CD8-positive, alpha-beta memory T cell (primary cell): ENCODE results near the gene ZNF575. TPM values are rescaled to one million over a fixed set of nuclear protein-coding genes. Genes with fewer than 3 reads are reported as not detected.
A peak's percentile ranks its signal among the peaks of the same experiment; 100 is the strongest.

Experiments used
- CTCF ChIA-PET: fragments of 350-600 bp; sonication (Branson Sonifier 250); formaldehyde crosslinking; loops from one replicate; lab custom pipeline; 2021; ENCODE audit warnings: antibody characterized with exemption; lab: Charles Lee
- POLR2A ChIA-PET: fragments of 350-600 bp; sonication (Branson Sonifier 250); formaldehyde crosslinking; loops from one replicate; lab custom pipeline; 2021; ENCODE audit warnings: antibody characterized with exemption; lab: Charles Lee
- DNase-seq, 5 donors: peaks; one replicate each; pipeline versions ENCODE4 v3.0.0 to v3.0.0-alpha.2; 2020 to 2022; ENCODE audit warnings: mixed read lengths in 1 of 5
- H3K27ac ChIP-seq: one replicate; pipeline ENCODE4 v1.7.0; 2013; ENCODE audit warnings: low read depth, mild to moderate bottlenecking, low read length, moderate library complexity
- H3K27me3 ChIP-seq: 2 replicates; pipeline ENCODE4 v1.7.0; 2013; ENCODE audit warnings: low read length, mild to moderate bottlenecking; ENCODE audit not compliant: insufficient read depth, poor library complexity, severe bottlenecking
- H3K36me3 ChIP-seq: 2 replicates; pipeline ENCODE4 v1.7.0; 2013; ENCODE audit warnings: mild to moderate bottlenecking, low read length, moderate library complexity; ENCODE audit not compliant: insufficient read depth
- H3K4me1 ChIP-seq: 2 replicates; pipeline ENCODE4 v1.7.0; 2013; ENCODE audit warnings: mild to moderate bottlenecking, low read length, moderate library complexity; ENCODE audit not compliant: insufficient read depth
- H3K4me3 ChIP-seq: 2 replicates; pipeline ENCODE4 v1.7.0; 2013; ENCODE audit warnings: mild to moderate bottlenecking, low read length
- H3K9me3 ChIP-seq: 2 replicates; pipeline ENCODE4 v1.7.0; 2013; ENCODE audit warnings: mild to moderate bottlenecking, low read length
- H3K27ac Mint-ChIP-seq, 8 donors: one replicate each; pipeline ENCODE4 v1.8.0; 2020 to 2021; ENCODE audit warnings: mixed read lengths in 8 of 8, mild to moderate bottlenecking in 6 of 8, inconsistent platforms in 3 of 8, moderate library complexity in 3 of 8
- H3K27me3 Mint-ChIP-seq, 2 donors: one replicate each; pipeline ENCODE4 v1.8.0; 2020 to 2021; ENCODE audit warnings: mixed read lengths in 2 of 2, mild to moderate bottlenecking in 1 of 2, moderate library complexity in 1 of 2
- H3K36me3 Mint-ChIP-seq, 3 donors: one replicate each; pipeline ENCODE4 v1.8.0; 2020 to 2021; ENCODE audit warnings: mixed read lengths in 3 of 3, inconsistent platforms in 1 of 3, mild to moderate bottlenecking in 1 of 3
- H3K4me1 Mint-ChIP-seq, 3 donors: one replicate each; pipeline ENCODE4 v1.8.0; 2020 to 2021; ENCODE audit warnings: mixed read lengths in 3 of 3, inconsistent platforms in 1 of 3, mild to moderate bottlenecking in 1 of 3
- H3K4me3 Mint-ChIP-seq, 7 donors: one replicate each; pipeline ENCODE4 v1.8.0; 2020 to 2021; ENCODE audit warnings: mixed read lengths in 7 of 7, mild to moderate bottlenecking in 6 of 7, moderate library complexity in 4 of 7, inconsistent platforms in 2 of 7
- H3K9me3 Mint-ChIP-seq, 5 donors: one replicate each; pipeline ENCODE4 v1.8.0; 2020 to 2022; ENCODE audit warnings: mixed read lengths in 5 of 5, mild to moderate bottlenecking in 3 of 5, moderate library complexity in 2 of 5, inconsistent platforms in 1 of 5
- polyA plus RNA-seq: library from polyadenylated mRNA; unstranded; fragments of 300-500 nt; fragmentation: Illumina TruSeq; gene quantifications from one replicate; pipeline ENCODE4 v1.2.3, GENCODE V29; 2021
- total RNA-seq, 2 experiments: library from RNA; stranded (reverse); gene quantifications; one replicate each; pipeline ENCODE4 v1.2.3, GENCODE V29; 2021

ZNF575 gene, protein sequence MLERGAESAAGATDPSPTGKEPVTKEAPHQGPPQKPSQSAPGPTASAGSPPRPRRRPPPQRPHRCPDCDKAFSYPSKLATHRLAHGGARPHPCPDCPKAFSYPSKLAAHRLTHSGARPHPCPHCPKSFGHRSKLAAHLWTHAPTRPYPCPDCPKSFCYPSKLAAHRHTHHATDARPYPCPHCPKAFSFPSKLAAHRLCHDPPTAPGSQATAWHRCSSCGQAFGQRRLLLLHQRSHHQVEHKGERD
- 1 to 10 TPM; 2.1 to 2.3 TPM for total RNA-seq
- polyA plus RNA-seq = 2.6 TPM

DNA sequence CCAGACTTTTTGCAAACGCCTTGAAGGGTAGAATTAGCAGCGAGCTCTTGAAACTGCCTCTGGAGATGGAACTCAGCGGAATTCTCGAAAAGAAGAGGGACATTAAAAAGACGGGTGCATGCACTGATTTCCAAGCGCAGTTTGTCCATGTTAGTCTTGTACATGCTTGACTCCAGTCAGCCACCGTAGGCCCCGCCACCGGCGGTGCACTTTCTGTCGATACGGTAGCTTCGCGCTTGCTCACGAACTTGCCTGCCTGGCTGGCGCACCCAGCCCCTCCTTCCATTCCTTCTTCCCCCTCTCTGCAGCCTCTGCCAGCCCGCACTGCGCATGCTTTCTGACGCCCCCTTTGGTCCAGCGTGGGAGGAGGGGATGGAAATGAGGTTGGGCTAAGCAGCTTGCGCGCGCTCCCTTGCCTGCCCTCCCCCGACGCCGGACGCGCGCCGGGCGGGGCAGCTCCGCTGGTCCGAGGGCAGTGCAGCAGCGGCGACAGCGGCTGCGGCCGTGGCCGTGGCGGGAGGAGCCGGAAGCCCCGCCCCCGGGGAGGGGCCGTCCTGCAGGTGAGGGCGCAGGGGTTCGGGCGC, at the start of gene ZNF575:
TSS of gene ZNF575 (plus strand) at position 227 of the 584 bp plus-strand sequence. CDS start 1,235 bp downstream, outside the sequence.
- peak within 1 kb of the TSS; percentile 89 to 99 (median 96) for H3K27ac Mint-ChIP-seq
- Histone ChIP-seq H3K9me3 (no peaks in the 10 kb centered on the region), H3K27ac (peak within 1 kb of the TSS; percentile 79), H3K36me3 (no peaks in the 10 kb centered on the region), H3K4me1 (peaks cover 8% of the 10 kb centered on the region), H3K27me3 (no peaks in the 10 kb centered on the region), H3K4me3 (peak within 1 kb of the TSS; percentile 98)
- ChIA-PET CTCF (interaction anchor here (0.8 to 6.1 kb wide), 9 partner anchors 14 to 135 kb away, joined by 3 to 50 read pairs (median 4); partner anchors contain the start of genes IRGQ and ZNF576), POLR2A (interaction anchor here (0.6 to 1.9 kb wide), 9 partner anchors 9 to 135 kb away, joined by 3 to 8 read pairs (median 4); partner anchors contain the start of genes IRGQ, PHLDB3 and ZNF576)
- no peaks in the 10 kb centered on the region for H3K27me3 Mint-ChIP-seq
- H3K36me3 Mint-ChIP-seq = peaks cover 0 to 16% (median 0%) of the 10 kb centered on the region in 3 donors
- peaks cover 18 to 22% (median 21%) of the 10 kb centered on the region in 3 donors for H3K4me1 Mint-ChIP-seq
- peak within 1 kb of the TSS; percentile 87 to 99 (median 92) for H3K4me3 Mint-ChIP-seq
- DNase-seq = peak; percentile 70 to 89 (median 81)
- peaks cover 0 to 2% (median 0%) of the 10 kb centered on the region in 5 donors for H3K9me3 Mint-ChIP-seq

DNA sequence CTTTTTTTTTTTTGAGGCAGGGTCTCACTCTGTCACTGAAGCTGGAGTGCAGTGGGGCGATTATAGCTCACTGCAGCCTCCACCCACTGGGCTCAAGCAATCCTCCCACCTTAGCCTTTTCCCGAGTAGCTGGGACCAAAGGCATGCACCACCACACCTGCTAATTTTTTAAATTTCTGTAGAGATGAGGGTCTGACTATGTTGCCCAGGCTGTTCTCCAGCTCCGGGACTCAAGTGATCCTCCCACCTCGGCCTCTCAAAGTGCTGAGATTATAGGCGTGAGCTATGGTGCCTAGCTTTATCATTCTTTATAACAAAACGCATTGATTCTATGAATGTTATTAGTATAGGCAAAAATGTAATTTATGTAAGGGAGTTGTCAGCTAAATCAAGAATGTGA, 49.7 kb upstream of the ZNF575 start:
- no peak overlapping the region for H3K4me3 ChIP-seq
- ChIA-PET CTCF (interaction anchor here (1.1 to 1.6 kb wide), 3 partner anchors 25 to 36 kb away, joined by 3 to 5 read pairs (median 3); no protein-coding TSS in a partner anchor), POLR2A (no interaction called here)
- DNase-seq = no peak
- Mint-ChIP-seq H3K4me3 (no peak overlapping the region), H3K27me3 (no peaks in the 10 kb centered on the region), H3K27ac (no peak overlapping the region), H3K9me3 (no peaks in the 10 kb centered on the region), H3K4me1 (no peaks in the 10 kb centered on the region), H3K36me3 (peaks cover 0 to 19% (median 3%) of the 10 kb centered on the region in 3 donors)
- H3K27ac ChIP-seq = no peak overlapping the region
- no peaks in the 10 kb centered on the region for H3K27me3 ChIP-seq
- H3K36me3 ChIP-seq = peaks cover 6% of the 10 kb centered on the region
- H3K4me1 ChIP-seq = no peaks in the 10 kb centered on the region
- H3K9me3 ChIP-seq = no peaks in the 10 kb centered on the region

DNA sequence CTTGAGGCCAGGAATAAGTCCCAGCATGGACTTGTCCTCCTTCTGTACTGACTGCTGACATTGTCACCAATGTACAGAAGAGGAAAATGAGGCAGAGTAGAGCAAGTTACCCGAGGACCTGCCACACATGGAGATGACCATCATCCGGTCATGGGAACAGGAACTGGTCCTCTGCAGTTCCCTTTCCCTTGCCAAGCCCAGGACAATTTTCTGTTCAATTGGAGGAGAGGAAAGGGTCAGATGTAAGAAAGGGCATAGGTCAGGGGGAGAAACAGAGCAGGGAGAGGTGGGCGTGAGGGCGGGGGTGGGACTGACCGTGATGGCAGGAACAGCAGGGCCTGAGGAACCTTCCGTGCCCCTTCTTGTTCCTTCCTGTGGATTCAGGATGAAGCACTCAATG, 47.0 kb upstream of the ZNF575 start:
- peaks cover 0 to 10% (median 0%) of the 10 kb centered on the region in 3 donors for H3K36me3 Mint-ChIP-seq
- CTCF ChIA-PET = no interaction called here
- H3K4me3 Mint-ChIP-seq = no peak overlapping the region
- no peaks in the 10 kb centered on the region for H3K4me1 Mint-ChIP-seq
- DNase-seq = no peak
- Histone ChIP-seq H3K27ac (no peak overlapping the region), H3K4me3 (no peak overlapping the region), H3K4me1 (no peaks in the 10 kb centered on the region), H3K9me3 (no peaks in the 10 kb centered on the region), H3K27me3 (no peaks in the 10 kb centered on the region), H3K36me3 (no peaks in the 10 kb centered on the region)
- H3K9me3 Mint-ChIP-seq = no peaks in the 10 kb centered on the region
- no peak overlapping the region for H3K27ac Mint-ChIP-seq
- no peaks in the 10 kb centered on the region for H3K27me3 Mint-ChIP-seq
- POLR2A ChIA-PET = no interaction called here

DNA sequence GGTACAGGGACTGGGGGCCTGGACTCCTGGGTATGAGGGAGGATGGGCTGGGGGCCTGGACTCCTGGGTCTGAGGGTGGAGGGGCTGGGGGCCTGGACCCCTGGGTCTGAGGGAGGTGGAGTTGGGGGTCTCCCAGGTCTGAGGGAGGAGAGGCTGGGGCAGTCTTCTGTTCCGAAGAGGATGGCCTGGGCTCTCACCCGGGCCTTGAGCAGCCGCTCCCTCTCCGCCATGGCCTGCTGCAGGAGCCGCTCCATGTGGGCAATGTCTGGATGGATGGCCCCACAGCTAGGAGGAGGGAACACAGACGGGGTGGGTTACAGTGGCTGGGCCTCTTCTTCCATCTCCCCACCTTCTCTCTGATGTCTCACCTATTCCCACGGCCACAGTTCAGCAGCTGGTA, 46.6 kb upstream of the ZNF575 start:
- Mint-ChIP-seq H3K4me1 (no peaks in the 10 kb centered on the region), H3K9me3 (no peaks in the 10 kb centered on the region), H3K27ac (no peak overlapping the region), H3K4me3 (no peak overlapping the region), H3K36me3 (peaks cover 0 to 9% (median 0%) of the 10 kb centered on the region in 3 donors), H3K27me3 (no peaks in the 10 kb centered on the region)
- Histone ChIP-seq H3K36me3 (no peaks in the 10 kb centered on the region), H3K4me1 (no peaks in the 10 kb centered on the region), H3K27ac (no peak overlapping the region), H3K27me3 (no peaks in the 10 kb centered on the region), H3K4me3 (no peak overlapping the region), H3K9me3 (no peaks in the 10 kb centered on the region)
- DNase-seq = no peak
- CTCF ChIA-PET = no interaction called here
- POLR2A ChIA-PET = no interaction called here

DNA sequence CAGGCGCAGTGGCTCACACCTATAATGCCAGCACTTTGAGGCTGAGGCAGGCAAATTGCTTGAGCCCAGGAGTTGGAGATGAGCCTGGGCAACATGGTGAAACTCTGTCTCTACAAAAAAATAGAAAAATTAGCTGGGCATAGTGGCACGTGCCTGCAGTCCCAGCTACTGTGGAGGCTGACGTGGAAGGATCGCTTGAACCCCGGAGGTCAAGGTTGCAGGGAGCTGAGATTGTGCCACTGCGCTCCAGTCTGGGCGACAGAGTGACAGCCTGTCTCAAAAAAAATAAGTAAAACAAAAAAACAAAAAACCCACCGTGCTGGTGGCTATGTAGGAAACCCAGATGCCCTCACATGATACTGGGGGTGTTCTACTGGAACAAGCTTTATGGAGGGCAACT, 44.8 kb upstream of the ZNF575 start:
- CTCF ChIA-PET = no interaction called here
- Mint-ChIP-seq H3K27ac (no peak overlapping the region), H3K4me1 (no peaks in the 10 kb centered on the region), H3K36me3 (peaks cover 0 to 5% (median 0%) of the 10 kb centered on the region in 3 donors), H3K4me3 (no peak overlapping the region), H3K27me3 (no peaks in the 10 kb centered on the region), H3K9me3 (no peaks in the 10 kb centered on the region)
- no peak overlapping the region for H3K27ac ChIP-seq
- no peak for DNase-seq
- POLR2A ChIA-PET = no interaction called here
- H3K9me3 ChIP-seq = no peaks in the 10 kb centered on the region
- no peaks in the 10 kb centered on the region for H3K36me3 ChIP-seq
- no peaks in the 10 kb centered on the region for H3K4me1 ChIP-seq
- no peak overlapping the region for H3K4me3 ChIP-seq
- no peaks in the 10 kb centered on the region for H3K27me3 ChIP-seq

DNA sequence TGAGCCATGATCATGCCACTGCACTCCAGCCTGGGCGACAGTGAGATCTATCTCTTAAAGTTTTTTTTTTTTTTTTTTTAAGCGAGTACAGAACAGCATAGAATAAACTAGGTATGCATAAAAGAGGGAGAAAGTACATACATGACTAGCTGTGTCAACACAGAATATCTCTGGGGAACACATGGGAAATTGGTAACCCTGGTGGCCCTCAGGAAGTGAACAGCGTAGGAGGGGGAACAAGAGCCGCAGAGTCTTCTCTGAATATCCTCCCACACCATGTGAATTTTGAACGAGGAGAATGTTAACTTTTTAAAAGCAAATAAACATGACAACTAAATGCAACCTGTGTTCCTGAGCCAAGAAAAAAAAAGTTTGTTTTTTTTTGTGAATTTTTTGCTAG, 43.7 kb upstream of the ZNF575 start:
- Mint-ChIP-seq H3K36me3 (peaks cover 0 to 6% (median 0%) of the 10 kb centered on the region in 3 donors), H3K27ac (peak overlapping the region in 3 of 8 donors; percentile 7 to 77 (median 54)), H3K4me1 (no peaks in the 10 kb centered on the region), H3K9me3 (no peaks in the 10 kb centered on the region), H3K27me3 (no peaks in the 10 kb centered on the region), H3K4me3 (no peak overlapping the region)
- ChIA-PET CTCF (interaction anchor here (0.7 to 2.1 kb wide), 3 partner anchors 13 to 105 kb away, joined by 3 to 6 read pairs (median 3); no protein-coding TSS in a partner anchor), POLR2A (no interaction called here)
- DNase-seq = no peak
- no peaks in the 10 kb centered on the region for H3K36me3 ChIP-seq
- no peaks in the 10 kb centered on the region for H3K9me3 ChIP-seq
- no peaks in the 10 kb centered on the region for H3K4me1 ChIP-seq
- H3K27ac ChIP-seq = no peak overlapping the region
- no peak overlapping the region for H3K4me3 ChIP-seq
- no peaks in the 10 kb centered on the region for H3K27me3 ChIP-seq

DNA sequence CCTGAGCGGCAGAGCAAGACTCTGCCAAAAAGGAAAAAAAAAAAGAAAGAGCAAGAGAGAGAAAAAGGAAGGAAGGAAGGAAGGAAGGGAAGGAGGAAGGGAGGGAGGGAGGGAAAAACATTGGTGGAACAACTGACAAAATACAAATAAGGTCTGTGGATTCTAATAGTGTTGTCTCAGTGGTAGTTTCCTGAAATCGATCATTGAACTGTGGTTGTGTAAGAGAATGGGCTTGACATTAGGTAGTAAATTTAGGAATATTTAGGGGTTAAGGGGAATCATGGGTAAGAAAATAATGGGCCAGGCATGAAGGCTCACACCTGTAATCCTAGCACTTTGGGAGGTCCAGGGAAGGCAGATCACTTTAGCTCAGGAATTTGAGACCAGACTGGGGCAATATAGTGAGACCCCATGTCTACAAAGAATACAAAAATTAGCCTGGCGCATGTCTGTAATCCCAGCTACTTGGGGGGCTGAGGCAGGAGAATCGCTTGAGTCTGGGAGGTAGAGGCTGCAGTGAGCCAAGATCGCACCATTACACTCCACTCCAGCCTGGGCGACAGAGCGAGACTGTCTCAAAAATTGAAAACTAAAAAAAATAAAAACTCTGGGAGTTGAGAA, 42.9 kb upstream of the ZNF575 start:
- no peaks in the 10 kb centered on the region for H3K9me3 ChIP-seq
- Mint-ChIP-seq H3K4me1 (no peaks in the 10 kb centered on the region), H3K36me3 (peaks cover 0 to 14% (median 0%) of the 10 kb centered on the region in 3 donors), H3K4me3 (no peak overlapping the region), H3K27ac (peak overlapping the region in 2 of 8 donors; percentile 19 to 69), H3K27me3 (no peaks in the 10 kb centered on the region), H3K9me3 (no peaks in the 10 kb centered on the region)
- no peak overlapping the region for H3K4me3 ChIP-seq
- no peaks in the 10 kb centered on the region for H3K36me3 ChIP-seq
- H3K27ac ChIP-seq = no peak overlapping the region
- no peaks in the 10 kb centered on the region for H3K27me3 ChIP-seq
- ChIA-PET CTCF (interaction anchor here (0.7 to 2.1 kb wide), 5 partner anchors 14 to 104 kb away, joined by 3 to 6 read pairs (median 3); partner anchors contain the start of gene ZNF575), POLR2A (no interaction called here)
- no peaks in the 10 kb centered on the region for H3K4me1 ChIP-seq
- no peak for DNase-seq
